ENCODE data around the gene CPT1A. TPM values are rescaled to one million over a fixed set of nuclear protein-coding genes. Genes with fewer than 3 reads are reported as not detected.

CPT1A gene
- total and polyA plus RNA-seq, 7 donors = 12.0 to 87.8 (median 33.9) TPM

DNA sequence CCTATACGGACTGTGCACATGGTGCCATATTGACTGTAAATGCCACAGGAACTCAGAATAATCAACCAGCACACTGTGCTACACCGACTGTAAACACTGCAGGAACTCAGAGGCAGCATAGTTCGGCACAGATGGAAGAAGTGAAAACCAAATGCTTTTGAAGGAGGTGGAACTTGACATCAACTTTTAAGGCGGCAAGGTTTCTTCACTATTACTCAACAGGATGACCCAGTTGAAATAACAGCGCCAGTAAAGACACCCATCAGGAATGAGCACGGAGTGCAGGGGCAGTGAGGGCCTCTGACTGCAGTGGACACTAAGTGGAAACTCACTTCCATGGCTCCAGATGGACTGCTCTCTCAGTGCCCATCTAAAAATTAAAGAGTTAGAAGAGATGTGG lies 106.1 kb downstream of the CPT1A start:
- Histone ChIP-seq H3K27ac (no peak overlapping the region), H3K27me3 (no peaks in the 10 kb centered on the region), H3K4me1 (no peaks in the 10 kb centered on the region), H3K36me3 (no peaks in the 10 kb centered on the region), H3K9me3 (no peaks in the 10 kb centered on the region), H3K4me3 (no peak overlapping the region)
- intact Hi-C loops (cut with DNase I) = no loop called here
- 83 to 92% methylated on average over 6 of the region's 6 CpGs for WGBS, 2 donors
- no peak for DNase-seq
- no peak for TF ChIP-seq POLR2A (IDR thresholded peaks at IDR 0.05)
- TF ChIP-seq, protein P1, sequence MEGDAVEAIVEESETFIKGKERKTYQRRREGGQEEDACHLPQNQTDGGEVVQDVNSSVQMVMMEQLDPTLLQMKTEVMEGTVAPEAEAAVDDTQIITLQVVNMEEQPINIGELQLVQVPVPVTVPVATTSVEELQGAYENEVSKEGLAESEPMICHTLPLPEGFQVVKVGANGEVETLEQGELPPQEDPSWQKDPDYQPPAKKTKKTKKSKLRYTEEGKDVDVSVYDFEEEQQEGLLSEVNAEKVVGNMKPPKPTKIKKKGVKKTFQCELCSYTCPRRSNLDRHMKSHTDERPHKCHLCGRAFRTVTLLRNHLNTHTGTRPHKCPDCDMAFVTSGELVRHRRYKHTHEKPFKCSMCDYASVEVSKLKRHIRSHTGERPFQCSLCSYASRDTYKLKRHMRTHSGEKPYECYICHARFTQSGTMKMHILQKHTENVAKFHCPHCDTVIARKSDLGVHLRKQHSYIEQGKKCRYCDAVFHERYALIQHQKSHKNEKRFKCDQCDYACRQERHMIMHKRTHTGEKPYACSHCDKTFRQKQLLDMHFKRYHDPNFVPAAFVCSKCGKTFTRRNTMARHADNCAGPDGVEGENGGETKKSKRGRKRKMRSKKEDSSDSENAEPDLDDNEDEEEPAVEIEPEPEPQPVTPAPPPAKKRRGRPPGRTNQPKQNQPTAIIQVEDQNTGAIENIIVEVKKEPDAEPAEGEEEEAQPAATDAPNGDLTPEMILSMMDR (IDR thresholded peaks at IDR 0.05) = no peak
- TF ChIP-seq EP300 (IDR thresholded peaks at IDR 0.05) = no peak
- no peak for TF ChIP-seq POLR2AphosphoS5 (IDR thresholded peaks at IDR 0.05)

DNA sequence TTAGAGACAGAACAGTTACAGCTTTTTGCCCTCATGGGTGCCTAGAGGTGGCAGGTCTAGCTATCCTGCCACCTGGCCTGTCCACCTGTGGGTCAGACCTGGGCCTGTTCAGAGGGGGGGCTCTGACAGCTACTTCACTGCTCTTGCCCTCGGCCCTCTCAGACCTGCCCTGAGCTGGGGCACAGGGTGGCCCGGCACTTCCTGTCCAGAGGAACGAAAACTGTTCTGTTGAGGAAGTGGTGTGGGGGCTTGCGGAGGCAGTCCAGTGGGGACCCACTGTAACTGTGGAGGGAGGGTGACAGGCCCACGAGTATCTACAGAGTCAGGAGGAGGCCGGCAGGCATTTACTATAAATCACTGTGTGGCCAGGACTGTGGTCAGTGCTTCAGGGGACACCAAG lies 106.6 kb downstream of the CPT1A start:
- intact Hi-C loops (cut with DNase I) = no loop called here
- Histone ChIP-seq H3K27ac (no peak overlapping the region), H3K9me3 (no peaks in the 10 kb centered on the region), H3K27me3 (no peaks in the 10 kb centered on the region), H3K36me3 (no peaks in the 10 kb centered on the region), H3K4me3 (no peak overlapping the region), H3K4me1 (no peaks in the 10 kb centered on the region)
- DNase-seq = no peak
- TF ChIP-seq POLR2A (IDR thresholded peaks at IDR 0.05) (no peak), POLR2AphosphoS5 (IDR thresholded peaks at IDR 0.05) (no peak), EP300 (IDR thresholded peaks at IDR 0.05) (no peak)
- TF ChIP-seq, protein P1 (IDR thresholded peaks at IDR 0.05) = no peak
- WGBS, 2 donors = 73 to 87% methylated on average over 6 of the region's 6 CpGs

DNA sequence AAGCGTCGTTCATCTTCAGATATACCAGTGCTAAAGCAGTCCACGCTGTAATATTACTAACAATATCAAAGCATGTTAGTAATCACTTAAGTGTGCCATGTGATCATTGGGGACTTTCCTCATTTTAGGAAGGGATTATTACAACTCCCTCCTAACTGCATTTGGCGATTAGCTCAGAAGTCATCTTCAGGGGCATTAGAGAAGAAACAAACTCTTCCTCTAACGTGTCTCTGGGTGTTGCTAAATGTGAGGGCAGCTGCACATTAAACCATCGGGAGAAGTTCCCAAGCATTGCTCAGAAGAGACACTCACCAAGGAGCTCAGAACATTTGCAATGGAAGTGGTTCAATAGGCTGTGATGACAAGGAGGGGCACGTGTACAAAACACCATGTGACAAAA lies 107.6 kb downstream of the CPT1A start:
- H3K4me3 ChIP-seq = no peak overlapping the region
- H3K36me3 ChIP-seq = no peaks in the 10 kb centered on the region
- H3K27ac ChIP-seq = no peak overlapping the region
- DNase-seq = no peak
- no peaks in the 10 kb centered on the region for H3K4me1 ChIP-seq
- H3K9me3 ChIP-seq = no peaks in the 10 kb centered on the region
- intact Hi-C loops (cut with DNase I) = no loop called here
- 88 to 91% methylated on average over 7 of the region's 7 CpGs for WGBS, 2 donors
- no peaks in the 10 kb centered on the region for H3K27me3 ChIP-seq
- TF ChIP-seq, protein P1 (IDR thresholded peaks at IDR 0.05) = no peak
- TF ChIP-seq POLR2AphosphoS5 (IDR thresholded peaks at IDR 0.05) (no peak), POLR2A (IDR thresholded peaks at IDR 0.05) (no peak), EP300 (IDR thresholded peaks at IDR 0.05) (no peak)

DNA sequence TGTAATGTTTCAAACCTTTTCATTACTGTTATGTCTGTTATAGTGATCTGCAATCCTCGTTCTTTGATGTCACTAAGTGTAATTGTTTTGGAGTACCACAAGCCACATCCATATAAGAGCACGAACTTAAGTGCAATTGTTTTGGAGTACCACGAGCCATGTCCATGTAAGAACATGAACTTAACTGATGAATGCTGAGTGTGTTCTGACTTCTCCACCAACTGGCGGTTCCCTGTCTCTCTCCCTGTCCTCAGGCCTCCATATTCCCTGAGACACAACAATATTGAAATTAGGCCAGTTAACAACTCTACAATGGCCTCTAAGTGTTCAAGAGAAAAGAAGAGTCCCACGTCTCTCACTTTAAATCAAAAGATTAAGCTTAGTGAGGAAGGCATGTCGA lies 113.9 kb downstream of the CPT1A start:
- intact Hi-C loops (cut with DNase I) = no loop called here
- TF ChIP-seq, protein P1 (IDR thresholded peaks at IDR 0.05) = no peak
- TF ChIP-seq POLR2AphosphoS5 (IDR thresholded peaks at IDR 0.05) (no peak), EP300 (IDR thresholded peaks at IDR 0.05) (no peak), POLR2A (IDR thresholded peaks at IDR 0.05) (no peak)
- WGBS, 2 donors = 89 to 96% methylated on average over 6 of the region's 6 CpGs
- Histone ChIP-seq H3K36me3 (no peaks in the 10 kb centered on the region), H3K4me3 (no peak overlapping the region), H3K27ac (no peak overlapping the region), H3K4me1 (no peaks in the 10 kb centered on the region), H3K27me3 (no peaks in the 10 kb centered on the region), H3K9me3 (no peaks in the 10 kb centered on the region)
- no peak for DNase-seq

DNA sequence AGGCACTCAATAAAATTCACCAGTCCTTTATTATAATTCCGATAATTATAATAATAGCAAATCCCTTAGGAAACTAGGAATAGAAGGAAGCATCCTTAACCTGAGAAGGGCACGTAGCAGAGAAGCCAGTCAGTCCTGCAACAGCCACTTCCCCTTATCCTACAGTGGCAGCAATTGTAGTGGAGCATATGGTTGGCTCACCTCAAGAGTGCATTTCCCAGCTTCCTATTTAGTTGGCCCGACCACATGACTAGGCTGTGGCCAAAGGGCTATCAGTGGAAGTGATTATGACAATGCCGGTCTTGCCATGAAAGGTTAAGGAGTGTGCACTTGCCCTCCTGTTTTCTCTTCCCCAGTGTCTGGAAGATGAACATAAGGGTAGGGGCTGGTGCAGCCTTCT lies 117.4 kb downstream of the CPT1A start:
- TF ChIP-seq POLR2A (IDR thresholded peaks at IDR 0.05) (no peak), POLR2AphosphoS5 (IDR thresholded peaks at IDR 0.05) (no peak), EP300 (IDR thresholded peaks at IDR 0.05) (no peak)
- TF ChIP-seq, protein P1 (IDR thresholded peaks at IDR 0.05) = no peak
- no peak overlapping the region for H3K27ac ChIP-seq
- DNase-seq = no peak
- H3K4me1 ChIP-seq = no peaks in the 10 kb centered on the region
- H3K4me3 ChIP-seq = no peak overlapping the region
- H3K36me3 ChIP-seq = no peaks in the 10 kb centered on the region
- H3K27me3 ChIP-seq = no peaks in the 10 kb centered on the region
- WGBS, 2 donors = 82 to 88% methylated on average over 4 of the region's 4 CpGs
- intact Hi-C loops (cut with DNase I) = no loop called here
- no peaks in the 10 kb centered on the region for H3K9me3 ChIP-seq

Measured in sigmoid colon (tissue), 7 donors.